Activated CD8-positive, alpha-beta memory T cell treated with anti-CD3 and anti-CD28 coated beads for 4 hours (primary cell): ENCODE data around the gene SCAANT1.

ENCODE experiments used
- DNase-seq, 2 donors: peaks; one replicate each; pipeline ENCODE4 v3.0.0-alpha.2; 2020; ENCODE audit warnings: low read depth in 2 of 2

SCAANT1 gene

DNA sequence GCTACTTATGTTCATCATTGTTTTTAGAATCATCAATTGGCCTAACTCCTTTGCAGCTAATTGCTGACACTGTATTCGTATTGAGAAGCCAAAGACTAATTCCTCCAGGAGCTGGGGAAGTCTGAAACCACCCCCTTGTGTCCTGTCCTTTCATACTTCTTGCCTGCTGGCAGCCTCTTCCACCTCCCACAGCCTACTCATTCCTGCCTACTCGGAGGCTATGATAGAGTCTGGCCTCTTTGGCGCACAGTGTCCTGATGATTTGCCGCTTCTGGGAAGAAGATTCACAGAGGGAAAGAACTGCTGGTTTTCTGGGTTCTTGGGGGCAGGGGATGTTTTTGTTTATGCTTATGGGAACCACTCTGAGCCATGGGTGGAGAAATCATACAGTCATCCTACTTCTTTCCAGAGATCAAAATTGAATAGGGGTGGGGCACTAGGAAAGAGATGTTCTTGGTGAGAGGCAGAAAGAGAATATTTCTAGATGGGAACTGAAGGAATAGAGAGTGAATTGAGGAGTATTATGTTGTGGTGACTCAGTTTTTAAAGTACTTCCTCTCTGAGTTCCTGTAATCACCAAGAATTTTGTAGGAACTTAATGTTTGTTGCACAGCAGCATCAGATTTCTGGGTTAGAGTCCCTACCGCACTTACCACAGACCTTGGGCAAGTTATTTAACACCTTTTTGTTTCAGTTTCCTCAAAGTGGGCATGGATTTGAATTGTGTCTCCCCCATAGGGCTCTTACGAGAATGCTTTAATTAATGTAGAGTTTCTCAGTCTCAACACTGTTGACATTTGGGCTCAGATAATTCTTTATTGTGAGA is 22.1 kb upstream of the SCAANT1 start:
- DNase-seq, result no peak

DNA sequence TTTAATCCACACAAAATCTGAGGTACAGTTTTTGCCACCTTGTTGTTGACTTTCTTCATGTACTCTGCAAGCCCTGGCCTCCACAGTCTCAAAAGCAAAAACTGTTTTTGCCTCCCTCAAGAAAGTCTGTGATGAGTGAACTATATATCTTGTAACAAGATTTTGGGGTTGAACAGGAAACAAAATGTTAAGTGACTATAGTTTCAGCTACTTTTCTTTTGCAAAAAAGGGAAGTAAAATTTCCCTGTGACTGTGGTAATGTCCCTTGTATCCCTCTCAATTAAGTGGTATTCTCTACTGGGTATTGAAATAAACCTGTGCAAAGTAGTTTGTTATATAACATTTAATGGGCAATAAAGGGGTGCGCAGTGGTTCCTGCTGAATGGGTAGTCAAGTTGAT is 21.3 kb upstream of the SCAANT1 start:
- DNase-seq, result no peak

DNA sequence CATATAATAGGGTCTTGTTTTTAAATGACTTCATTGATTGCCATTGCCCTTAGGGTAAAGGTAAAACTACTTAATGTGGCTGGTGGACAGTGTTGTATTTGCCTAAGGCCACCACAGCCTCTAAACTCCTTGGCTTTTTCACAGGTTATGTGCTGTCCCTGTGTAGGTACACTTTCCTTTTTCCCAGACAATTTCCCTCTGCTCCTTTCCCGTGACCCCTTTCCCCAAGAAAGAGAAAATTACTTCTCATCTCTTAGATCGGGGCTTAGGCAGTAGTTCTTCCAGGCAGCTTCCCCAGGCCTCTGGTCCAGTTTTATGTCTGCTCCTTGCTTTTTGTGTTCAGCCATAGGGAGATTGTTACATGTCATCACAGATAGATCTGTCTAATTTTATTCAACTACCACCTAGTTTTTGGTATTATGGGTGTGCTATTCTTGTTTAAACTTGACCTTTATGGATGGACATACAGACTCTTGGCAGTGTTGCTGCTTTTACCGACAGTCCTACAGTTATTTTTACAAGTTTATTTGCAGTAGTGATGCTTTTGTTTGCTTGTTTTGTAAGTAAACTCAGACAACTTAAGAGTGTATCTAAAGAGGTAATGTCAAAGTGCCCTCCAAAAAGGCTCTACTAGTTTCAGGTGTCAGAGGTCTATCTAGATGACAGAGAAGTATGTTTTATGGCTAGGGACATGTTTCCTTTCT is 20.5 kb upstream of the SCAANT1 start:
- no peak for DNase-seq

DNA sequence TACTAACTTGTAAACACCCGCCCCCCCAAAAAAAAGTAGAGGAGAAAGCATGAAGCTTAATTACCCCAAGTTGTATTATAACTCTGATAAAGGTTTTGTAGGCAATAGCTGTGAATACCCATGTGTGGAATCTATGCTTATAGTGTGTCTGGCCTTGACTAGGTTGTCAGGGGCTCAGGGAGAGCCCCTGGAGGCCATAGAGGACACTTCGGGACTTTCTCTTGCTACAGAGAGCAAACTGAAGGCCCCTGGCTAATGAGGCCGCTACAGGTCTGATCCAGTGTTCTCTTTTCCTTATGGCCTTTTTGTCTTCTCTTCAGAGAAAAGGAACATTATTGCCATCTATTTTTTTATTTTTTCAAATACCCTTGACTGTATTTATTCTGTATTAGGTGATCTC is 19.1 kb upstream of the SCAANT1 start:
- DNase-seq, result no peak

DNA sequence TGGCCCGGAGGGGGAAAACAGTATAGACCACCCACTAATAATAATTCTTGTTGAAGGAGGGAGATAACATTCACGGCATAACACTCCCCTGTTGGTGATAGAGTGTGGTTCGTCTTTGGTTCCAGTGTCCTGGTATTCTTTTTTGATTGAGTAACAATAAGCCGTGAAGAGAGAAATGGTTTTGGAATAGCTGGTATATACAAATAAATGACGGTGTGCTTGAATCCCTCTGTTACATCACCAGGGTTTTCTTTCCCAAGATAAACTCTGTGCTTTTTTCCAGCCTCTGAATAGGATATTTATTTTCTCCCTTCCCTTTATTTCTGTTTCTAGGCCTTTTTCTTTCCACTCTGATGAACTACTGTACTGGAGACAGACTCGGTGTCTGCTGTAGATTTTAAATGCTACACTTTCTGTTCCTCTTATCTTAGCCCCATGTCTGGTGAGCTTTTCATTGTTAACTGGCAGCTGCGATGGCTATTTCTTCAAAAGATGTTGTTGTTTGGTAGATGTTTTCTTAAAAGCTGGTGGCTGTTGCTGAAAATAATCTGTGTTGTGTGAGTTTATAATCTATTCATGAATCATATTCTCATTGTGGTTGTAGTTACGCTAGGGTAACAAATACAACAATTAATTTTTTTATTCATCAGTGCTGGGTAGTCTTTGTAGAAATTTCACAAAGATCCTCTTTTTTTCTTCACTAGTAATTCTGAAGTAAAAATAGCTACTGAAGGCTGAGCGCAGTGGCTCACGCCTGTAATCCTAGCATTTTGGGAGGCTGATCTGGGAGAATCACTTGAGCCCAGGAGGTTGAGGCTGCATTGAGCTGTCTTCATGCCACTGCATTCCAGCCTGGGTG is 15.5 kb upstream of the SCAANT1 start:
- no peak for DNase-seq

DNA sequence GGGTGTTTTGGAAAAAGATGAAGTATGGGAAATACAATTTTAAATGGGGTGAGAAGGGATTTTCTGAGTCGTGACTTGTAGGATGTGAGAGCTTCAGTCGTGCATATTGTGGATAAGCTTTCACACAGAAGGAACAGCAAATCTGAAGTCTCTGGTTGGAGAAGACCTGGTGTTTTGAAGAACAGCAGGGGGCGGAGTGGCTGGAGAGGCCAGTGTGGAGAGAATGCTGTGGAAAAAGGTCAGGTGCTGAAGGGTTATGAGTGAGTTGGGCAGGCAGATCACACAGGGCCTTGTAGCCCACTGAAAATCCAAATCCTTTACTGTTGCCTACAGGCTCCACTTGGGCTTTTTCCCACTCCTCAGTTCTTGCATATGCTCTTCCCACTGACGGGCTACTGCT is 14.1 kb upstream of the SCAANT1 start:
- no peak for DNase-seq

DNA sequence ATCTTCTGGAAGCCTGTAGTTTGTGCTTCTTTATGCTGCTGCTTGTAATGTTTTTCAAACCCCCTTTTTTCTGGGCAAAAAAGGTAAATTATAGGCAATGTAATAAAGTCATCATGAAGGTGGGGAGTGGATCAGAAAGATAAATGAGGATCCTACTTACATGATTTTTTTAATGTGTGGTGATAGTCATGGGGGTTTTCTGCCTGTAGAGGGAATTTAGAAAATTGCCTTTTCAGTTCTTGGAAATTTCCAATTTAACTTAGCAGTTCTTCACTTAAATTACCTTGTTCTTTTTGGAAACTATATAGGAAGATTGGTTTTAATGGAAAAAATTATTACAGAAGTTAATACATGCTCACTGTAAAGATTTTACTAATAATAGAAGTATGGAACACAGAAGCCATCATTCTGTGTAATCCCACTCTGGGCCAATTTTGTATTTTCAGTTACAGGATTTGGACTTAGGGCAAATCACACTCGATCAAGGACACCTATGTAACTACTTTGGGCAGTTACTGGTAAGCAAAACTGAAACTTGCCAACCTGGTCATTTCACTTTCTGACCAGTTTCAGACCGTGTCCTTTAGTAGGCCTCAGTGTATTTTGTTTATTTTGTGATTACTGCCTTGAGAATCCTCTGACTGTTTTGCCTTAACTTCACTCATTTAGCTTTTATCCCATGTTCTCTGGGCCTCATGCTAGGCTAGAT is 10.5 kb upstream of the SCAANT1 start:
- DNase-seq, result no peak

DNA sequence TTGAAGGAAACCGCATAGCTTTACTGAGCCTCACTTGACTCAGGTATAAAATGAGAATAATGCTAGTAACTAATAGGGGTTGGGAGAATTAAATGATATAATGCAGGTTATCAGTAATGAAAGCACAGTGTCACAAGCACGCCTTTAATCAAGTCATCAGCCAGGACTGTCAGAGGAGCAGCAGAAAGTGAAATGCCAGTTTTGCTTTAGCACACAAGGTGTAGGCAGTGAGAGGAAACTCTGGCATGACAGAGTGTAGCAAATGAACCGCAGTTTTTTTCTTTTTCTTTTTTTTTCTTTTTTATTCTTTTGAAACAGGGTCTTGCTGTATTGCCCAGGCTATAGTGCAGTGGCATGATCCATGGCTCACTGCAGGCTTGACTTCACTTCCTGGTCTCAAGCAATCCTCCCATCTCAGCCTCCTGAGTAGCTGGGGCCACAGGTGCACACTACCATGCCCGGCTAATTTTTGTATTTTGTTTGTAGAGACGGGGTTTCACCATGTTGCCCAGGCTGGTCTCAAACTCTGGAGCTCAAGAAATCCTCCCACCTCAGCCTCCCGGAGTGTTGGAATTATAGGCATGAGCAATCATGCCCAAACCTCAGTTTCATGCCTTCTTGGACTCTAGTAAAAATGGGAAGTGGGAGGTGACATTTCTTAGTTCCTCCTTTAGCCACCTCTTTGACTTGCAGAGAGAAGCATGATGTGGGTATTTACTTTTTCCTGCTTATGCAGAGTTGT is 9.7 kb upstream of the SCAANT1 start:
- DNase-seq, result no peak

DNA sequence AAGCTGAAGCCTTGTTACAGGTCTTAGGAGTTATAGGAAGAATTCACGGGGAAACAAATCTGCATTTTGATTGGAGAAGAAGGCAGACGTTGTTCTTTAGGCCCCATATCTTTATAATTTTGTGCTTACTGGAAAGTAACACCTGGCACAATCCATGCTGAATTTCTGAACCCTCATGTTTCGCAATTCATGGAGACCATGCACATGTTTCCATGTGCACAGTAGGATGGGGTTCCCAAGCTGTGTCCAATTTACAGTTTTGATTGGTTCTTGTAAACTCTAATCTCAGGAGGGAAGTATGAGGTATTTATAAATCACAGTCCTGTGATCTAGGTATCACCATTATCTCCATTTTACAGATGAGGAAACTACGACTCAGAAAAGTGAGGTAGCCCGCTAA is 7.8 kb upstream of the SCAANT1 start:
- no peak for DNase-seq

DNA sequence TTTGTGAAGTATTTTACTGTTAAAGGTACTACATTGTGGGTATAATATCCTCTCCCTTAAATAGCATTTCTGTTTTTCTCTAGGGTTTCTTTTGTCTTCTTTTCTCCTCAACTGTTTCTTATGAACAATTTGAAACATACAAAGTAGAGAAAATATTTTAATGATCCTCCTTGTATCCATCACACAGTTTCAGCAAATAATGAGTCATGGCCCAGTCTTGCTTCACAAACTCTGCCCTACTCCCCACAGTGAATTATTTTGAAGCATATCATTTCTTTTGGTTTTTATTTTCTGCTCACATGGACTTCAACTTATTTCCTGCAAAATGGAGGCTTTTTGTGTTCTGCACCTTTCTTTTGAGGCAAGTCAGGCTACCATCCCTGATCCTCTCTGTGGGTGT is 6.1 kb upstream of the SCAANT1 start:
- DNase-seq, result no peak

DNA sequence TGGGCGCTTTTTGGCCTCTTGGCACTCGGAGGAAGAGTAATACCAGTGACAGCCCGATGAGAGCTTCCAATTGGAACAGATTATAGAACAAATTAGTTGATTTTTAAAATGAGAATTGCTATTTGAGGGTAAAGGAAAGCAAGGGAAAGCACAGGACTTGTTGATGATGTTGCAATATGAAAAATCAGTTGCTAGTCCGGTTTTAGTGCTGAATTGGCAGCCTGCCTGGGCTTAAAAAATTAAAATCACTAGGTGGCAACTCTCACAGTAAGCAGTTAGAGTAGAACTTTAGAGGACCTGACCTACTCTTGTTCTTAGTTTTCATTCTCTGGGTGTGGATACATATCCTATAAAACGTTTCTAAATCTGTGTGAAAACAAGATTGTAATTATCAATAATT is 2.1 kb upstream of the SCAANT1 start:
- no peak for DNase-seq

DNA sequence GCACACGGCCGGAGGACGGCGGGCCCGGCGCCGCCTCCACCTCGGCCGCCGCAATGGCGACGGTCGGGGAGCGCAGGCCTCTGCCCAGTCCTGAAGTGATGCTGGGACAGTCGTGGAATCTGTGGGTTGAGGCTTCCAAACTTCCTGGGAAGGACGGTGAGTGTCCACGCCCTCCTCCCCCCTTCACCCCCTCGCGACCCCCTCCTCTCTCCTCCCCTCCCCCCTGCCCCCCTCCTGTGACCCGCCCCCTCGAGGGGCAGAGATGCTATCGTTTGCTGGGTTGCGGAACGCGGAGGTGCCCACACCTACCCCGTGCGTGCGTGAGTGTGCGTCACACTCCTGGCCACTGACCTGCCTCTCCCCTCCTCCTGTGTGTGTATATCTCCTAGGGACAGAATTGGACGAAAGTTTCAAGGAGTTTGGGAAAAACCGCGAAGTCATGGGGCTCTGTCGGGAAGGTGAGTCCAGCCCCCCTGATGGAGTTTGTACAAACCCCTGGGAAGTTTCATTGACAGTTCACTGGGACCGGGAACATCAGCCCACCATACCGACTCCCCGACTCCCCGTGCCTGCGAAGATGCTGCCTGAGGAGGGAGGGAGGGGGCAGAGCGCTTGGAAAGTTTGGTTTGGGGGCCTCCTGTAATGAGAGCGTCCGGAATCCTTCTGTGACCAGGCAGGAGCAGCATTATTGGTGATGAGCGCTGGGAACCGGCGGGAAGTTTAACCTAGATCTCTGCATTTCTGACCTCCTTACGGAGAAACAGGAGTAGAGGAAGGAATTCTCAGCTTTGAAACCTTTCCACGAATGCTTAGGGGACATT is 795 bp upstream of the SCAANT1 start:
- DNase-seq, result peak; percentile 30 to 33

DNA sequence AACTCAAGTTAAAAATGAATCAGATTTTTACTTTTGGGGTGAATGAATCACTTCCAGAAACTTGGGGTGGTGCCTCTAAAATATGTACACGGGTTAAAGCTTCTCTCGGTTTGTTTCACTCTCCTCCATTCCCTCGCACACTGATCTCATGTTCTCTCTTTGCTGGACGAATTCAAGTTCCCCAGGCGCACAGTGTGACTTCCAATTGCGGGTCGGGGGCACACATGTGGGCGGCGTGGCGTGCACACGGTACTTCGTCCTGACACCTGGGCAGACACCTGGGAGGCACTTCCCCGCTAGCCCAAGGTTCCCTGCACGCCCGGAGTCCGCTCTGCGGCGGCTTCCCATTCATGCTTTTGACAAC is 692 bp downstream of the SCAANT1 start:
- DNase-seq, result no peak

DNA sequence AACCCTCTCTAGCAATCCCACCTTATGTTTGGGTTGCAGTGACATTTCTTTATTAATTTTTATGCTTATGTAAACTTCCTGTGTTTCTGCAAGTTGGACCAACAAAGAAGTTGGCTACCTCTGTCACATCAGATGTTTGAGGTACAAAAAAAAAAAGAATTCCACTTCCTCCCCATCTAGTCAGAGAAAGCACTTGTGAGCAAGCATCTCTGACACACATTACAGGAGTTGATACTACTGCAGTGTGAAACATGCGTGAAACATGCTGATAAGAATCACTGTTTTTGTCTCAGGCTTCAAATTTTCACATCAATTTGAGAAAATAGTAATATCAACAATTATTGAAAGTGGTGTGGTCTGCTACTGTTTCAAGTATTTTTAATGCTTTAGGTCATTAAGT is 1.3 kb downstream of the SCAANT1 start:
- no peak for DNase-seq

DNA sequence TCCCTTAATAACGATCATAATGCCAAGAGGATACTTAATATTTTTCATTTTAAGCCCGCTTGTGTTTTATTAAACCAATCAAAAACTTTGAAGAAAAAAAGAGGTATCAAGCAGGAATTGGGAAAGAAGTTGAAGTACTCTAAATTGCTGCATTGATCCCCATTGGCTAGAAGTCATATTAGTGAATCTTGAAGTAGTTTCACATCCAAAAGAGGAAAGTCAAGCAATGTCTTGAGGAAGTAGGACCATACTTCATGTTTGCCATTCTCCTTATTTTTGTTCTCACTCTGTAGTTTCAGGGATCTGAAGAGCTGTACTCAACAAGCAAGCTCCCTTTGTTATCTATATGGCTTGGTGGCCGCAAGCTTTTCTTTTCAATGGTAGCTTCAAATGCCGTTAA is 2.2 kb downstream of the SCAANT1 start:
- DNase-seq, result no peak

DNA sequence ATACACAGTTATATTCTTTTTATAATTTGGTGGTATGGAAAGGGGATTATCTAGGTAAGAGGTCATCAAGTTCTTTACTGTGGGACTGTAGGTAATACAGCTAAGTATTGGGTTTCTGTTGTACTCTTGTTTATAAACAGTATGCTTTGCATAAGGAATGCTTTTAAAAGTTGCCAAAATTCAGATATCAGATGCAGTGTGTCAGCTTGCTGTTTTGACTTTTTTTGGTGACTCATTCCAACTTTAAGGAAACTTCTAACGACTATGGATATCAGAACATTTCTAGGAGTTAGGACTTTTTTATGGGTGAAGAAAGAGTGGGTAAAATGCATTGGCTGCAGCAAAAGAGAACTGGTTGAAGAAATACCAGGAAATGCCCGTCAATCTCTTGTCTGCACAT is 2.8 kb downstream of the SCAANT1 start:
- no peak for DNase-seq

DNA sequence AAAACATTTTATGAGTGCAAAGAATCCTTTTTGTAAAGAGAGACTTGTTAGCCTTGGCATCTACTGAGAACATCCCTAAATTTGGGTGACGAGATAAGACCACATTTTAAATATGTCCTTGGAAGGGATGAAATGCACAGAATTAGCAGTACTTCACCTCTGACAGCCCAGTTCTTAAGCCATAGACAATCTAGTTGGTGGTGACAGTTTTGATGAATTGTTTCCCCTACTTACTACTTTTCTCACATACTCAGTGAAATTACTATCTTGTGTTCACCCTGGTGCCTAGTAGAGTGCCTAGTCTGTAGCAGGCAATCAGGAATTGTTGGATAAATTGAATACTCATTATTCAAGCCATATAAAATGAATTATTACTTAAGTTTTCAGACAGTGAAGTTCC is 3.4 kb downstream of the SCAANT1 start:
- DNase-seq, result no peak

DNA sequence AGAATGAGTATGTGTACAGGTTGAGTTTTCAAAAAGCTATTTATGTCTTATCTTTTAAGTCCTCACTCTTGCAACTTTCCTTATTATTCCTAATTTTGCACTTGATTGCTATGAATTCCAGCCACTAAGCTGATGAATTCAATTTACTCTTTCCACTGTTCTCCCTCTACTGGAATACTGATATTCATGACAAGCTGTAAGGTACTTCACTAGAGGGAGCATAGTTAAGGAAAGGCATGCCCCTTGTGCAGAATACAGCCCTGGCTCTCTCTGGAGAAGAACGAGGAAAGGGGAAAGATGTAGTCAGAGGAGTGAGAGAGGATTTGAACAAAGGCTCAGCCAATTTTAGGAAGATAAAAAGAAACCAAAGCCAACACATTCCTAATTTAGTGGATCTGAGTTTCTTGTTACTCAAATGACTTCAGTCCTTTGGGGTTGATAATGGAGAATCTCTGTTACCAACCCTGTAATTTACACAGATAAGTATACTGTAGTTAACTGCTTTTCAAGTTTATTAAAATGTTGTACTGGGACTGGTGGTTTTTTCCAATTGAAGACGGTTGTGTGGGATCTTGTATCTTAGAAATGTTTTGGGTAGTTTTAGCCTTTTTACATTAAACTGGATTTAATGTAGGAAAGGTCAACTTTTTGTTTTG is 4.0 kb downstream of the SCAANT1 start:
- no peak for DNase-seq

DNA sequence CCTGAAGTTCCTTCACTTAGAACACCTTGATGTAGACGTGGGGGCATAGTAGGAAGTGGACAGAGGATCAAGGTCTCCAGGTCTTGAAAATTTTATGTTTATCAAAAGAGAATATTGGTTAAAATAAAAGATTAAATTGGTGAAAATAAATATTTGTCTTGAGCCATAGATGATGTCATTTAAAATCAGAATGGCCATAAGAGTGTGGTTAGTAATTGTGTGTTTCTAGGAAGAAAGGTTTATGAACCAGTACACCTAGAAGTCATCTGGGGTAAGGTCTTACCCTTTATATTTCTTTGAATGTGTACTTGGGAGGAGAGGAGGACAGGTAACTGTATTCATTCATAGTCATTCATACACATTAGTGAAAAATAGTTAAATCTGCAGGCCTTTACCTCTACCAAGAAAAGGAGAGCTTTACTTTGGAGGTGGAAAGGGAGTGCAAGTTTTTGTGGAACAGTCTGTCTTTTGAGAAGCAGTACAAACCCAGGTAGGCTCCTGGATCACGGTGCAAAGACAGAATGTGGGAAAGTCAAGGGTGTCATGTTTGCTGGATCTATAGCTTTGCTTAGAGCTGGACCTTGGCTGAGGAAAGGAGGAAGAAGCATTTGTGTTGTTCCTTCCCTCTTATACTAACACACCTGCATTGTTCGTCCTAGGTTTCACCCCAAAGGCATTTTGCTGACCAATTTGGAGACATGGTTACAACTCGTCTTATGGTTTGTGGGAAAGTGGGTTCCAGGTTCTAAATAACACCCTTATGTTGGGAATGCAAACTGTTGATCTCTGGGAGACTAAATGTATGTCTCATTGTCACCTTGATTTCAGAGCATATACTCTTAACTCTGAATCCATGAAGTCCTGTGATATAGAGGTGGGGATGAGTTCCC is 6.2 kb downstream of the SCAANT1 start:
- no peak for DNase-seq
